ENCODE data around the gene PRKCE. TPM values are rescaled to one million over a fixed set of nuclear protein-coding genes. Genes with fewer than 3 reads are reported as not detected.

Gene PRKCE
- total and polyA plus RNA-seq, 2 of the 8 experiments (the other 6 are each of a cell fraction or from before 2014, with no cell fraction given), result 0.54 to 2.1 TPM

DNA sequence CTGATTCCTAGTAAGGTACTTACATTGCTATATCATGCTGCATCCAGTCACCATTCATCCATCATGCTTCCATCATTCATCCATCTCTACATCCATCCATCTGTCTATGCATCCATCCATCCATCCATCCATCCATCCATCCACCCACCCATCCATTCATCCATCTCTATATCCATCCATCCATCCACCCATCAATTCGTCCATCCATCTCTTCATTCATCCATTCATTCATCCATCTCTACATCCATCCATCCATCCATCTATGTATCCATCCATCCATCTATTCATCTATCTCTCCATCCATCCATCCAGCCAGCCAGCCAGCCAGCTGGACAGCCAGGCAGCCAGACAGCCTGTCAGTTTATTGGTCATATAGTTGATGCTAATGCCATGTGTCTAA is 20.7 kb downstream of the PRKCE start:
- Histone ChIP-seq H3K27me3 (replicated peaks in 1 of 4; ENCODE audit: control insufficient read depth in 3 of 4, extremely low read depth in 1 of 4, insufficient read depth in 3 of 4, low read length in 3 of 4) (no peaks in the 10 kb centered on the region), H3K14ac (ENCODE audit: insufficient read length) (no peak overlapping the region), H4K8ac (ENCODE audit: extremely low read depth, insufficient read depth, low read length) (no peak overlapping the region), H2AK5ac (ENCODE audit: low read depth, low read length) (no peak overlapping the region), H3K56ac (replicated peaks; ENCODE audit: insufficient read length, low read depth, low read length) (peak overlapping the region; percentile 82), H3K27ac (ENCODE audit: low read depth, low read length) (no peak overlapping the region), H3K23ac (ENCODE audit: insufficient read length) (no peak overlapping the region), H3K23me2 (ENCODE audit: low read depth, low read length) (peaks cover 2% of the 10 kb centered on the region; the same call in 1 of the 2 replicates), H3K9ac (replicated peaks in 1 of 4; ENCODE audit: extremely low read depth in 1 of 4, low read depth in 3 of 4, low read length in 3 of 4) (no peak overlapping the region), H3K9me3 (ENCODE audit: insufficient read depth in 2 of 2, low read depth in 1 of 2, low read length in 1 of 2) (no peaks in the 10 kb centered on the region), H2BK20ac (ENCODE audit: low read length) (no peak overlapping the region), H4K91ac (replicated peaks; ENCODE audit: insufficient read length, low read length) (no peak overlapping the region), H4K20me1 (replicated peaks in 1 of 2; ENCODE audit: control insufficient read depth in 1 of 2, insufficient read depth in 2 of 2, low read length in 2 of 2) (no peaks in the 10 kb centered on the region), H4K5ac (ENCODE audit: insufficient read length, low read depth, low read length) (no peak overlapping the region), H3K4ac (replicated peaks; ENCODE audit: insufficient read length, low read depth, low read length) (no peak overlapping the region), H2BK5ac (ENCODE audit: low read depth, low read length) (no peak overlapping the region), H2AFZ (ENCODE audit: low read length) (no peak overlapping the region), H3K4me1 (replicated peaks in 1 of 4; ENCODE audit: control insufficient read depth in 3 of 4, insufficient read depth in 4 of 4, low read length in 3 of 4) (peaks cover 0 to 8% (median 0%) of the 10 kb centered on the region in 4 experiments; a peak in 2 of 7 replicates), H2BK15ac (ENCODE audit: low read length) (no peak overlapping the region), H3K79me2 (ENCODE audit: control insufficient read depth in 1 of 2, insufficient read depth in 2 of 2, low read length in 2 of 2) (no peaks in the 10 kb centered on the region), H3K36me3 (ENCODE audit: control insufficient read depth in 2 of 4, insufficient read depth in 4 of 4, low read length in 3 of 4) (no peaks in the 10 kb centered on the region), H3K18ac (ENCODE audit: extremely low read depth, low read length) (no peak overlapping the region), H2BK12ac (ENCODE audit: low read depth, low read length) (no peak overlapping the region), H3K4me2 (ENCODE audit: insufficient read depth in 1 of 2, low read depth in 2 of 2, low read length in 2 of 2) (no peak overlapping the region), H3K79me1 (ENCODE audit: low read depth, low read length) (no peaks in the 10 kb centered on the region), H2BK120ac (replicated peaks; ENCODE audit: low read depth, low read length) (no peak overlapping the region), H3K4me3 (ENCODE audit: extremely low read depth in 1 of 4, insufficient read depth in 2 of 4, low read depth in 3 of 4, low read length in 4 of 4) (no peak overlapping the region)
- no peak for TF ChIP-seq RXRA (IDR thresholded peaks at IDR 0.05; ENCODE audit: insufficient read depth, low read depth, low read length)
- TF ChIP-seq YY1 (IDR thresholded peaks at IDR 0.05; ENCODE audit: low read depth, low read length), result no peak
- TF ChIP-seq RAD21 (IDR thresholded peaks at IDR 0.05 in 1 of 2, conservative IDR thresholded peaks at IDR 0.05 in 1 of 2; ENCODE audit: low read depth in 2 of 2, low read length in 2 of 2), result no peak
- TF ChIP-seq CREB1 (IDR thresholded peaks at IDR 0.05), result no peak
- TF ChIP-seq POLR2A (IDR thresholded peaks at IDR 0.05; ENCODE audit: control extremely low read depth in 1 of 2, low read depth in 2 of 2, low read length in 2 of 2), result no peak
- TF ChIP-seq USF2 (IDR thresholded peaks at IDR 0.05; ENCODE audit: low read length), result no peak
- no peak for TF ChIP-seq TCF12 (IDR thresholded peaks at IDR 0.05; ENCODE audit: low read depth, low read length)
- CTCF ChIA-PET (ENCODE audit: partially characterized antibody), result no interaction called here
- DNase-seq (ENCODE audit: low read depth in 1 of 2, low spot score in 2 of 2) (no peak), FAIRE-seq (no peak)
- WGBS, 2 experiments (ENCODE audit: extremely low coverage in 1 of 2, insufficient coverage in 1 of 2, insufficient read length in 1 of 2, insufficient replicate concordance in 2 of 2, low coverage in 1 of 2, low lambda C conversion rate in 2 of 2, missing lambda C conversion rate in 1 of 2), result 74 to 100% methylated on average over 1 of the region's 1 CpG
- POLR2A ChIA-PET (ENCODE audit: partially characterized antibody), result no interaction called here
